HepG2 (cell line): Measurements from ENCODE around the gene PLEKHH1. TPM values are rescaled to one million over a fixed set of nuclear protein-coding genes. Genes with fewer than 3 reads are reported as not detected.

Experiments
- IRX3 ChIP-seq: sonication (generic); formaldehyde crosslinking; IDR thresholded peaks from 2 replicates; pipeline ENCODE4 v1.8.1; 2023; ENCODE audit warnings: mild to moderate bottlenecking, low read depth, missing genetic modification reagents, borderline replicate concordance
- JDP2 ChIP-seq: sonication (generic); formaldehyde crosslinking; IDR thresholded peaks from 2 replicates; pipeline ENCODE4 v1.8.1; 2022; ENCODE audit warnings: missing genetic modification reagents, borderline replicate concordance
- KDM5B ChIP-seq: sonication (generic); formaldehyde crosslinking; IDR thresholded peaks from 2 replicates; pipeline ENCODE4 v1.4.0; 2020; ENCODE audit warnings: missing genetic modification reagents, mild to moderate bottlenecking, borderline replicate concordance
- MAFG ChIP-seq: sonication (generic); formaldehyde crosslinking; IDR thresholded peaks from 2 replicates; pipeline ENCODE4 v1.5.1; 2020; ENCODE audit warnings: mild to moderate bottlenecking, missing genetic modification reagents
- MED1 ChIP-seq: sonication (generic); formaldehyde crosslinking; IDR thresholded peaks from 2 replicates; pipeline ENCODE4 v1.4.0; 2020; ENCODE audit warnings: missing genetic modification reagents
- PHF8 ChIP-seq: sonication (generic); formaldehyde crosslinking; IDR thresholded peaks from 2 replicates; pipeline ENCODE4 v1.5.0; 2020; ENCODE audit warnings: missing genetic modification reagents
- SKI ChIP-seq: fragments of 450-650 bp; IDR thresholded peaks from one replicate; pipeline ENCODE4 v1.6.1; 2018; ENCODE audit warnings: mild to moderate bottlenecking; ENCODE audit not compliant: partially characterized antibody
- SMAD3 ChIP-seq: sonication (generic); formaldehyde crosslinking; IDR thresholded peaks from 2 replicates; pipeline ENCODE4 v1.4.0; 2020; ENCODE audit warnings: missing genetic modification reagents
- SP1 ChIP-seq, 2 experiments: fragments of 450-650 bp in 1 of 2; sonication (generic) in 1 of 2; formaldehyde crosslinking in 1 of 2; IDR thresholded peaks; 2 replicates each; pipeline versions ENCODE4 v1.4.0 to v1.6.1; 2016 to 2020; ENCODE audit warnings: missing genetic modification reagents in 1 of 2
- TBX2 ChIP-seq: sonication (generic); formaldehyde crosslinking; IDR thresholded peaks from 2 replicates; pipeline ENCODE4 v1.5.0; 2020; ENCODE audit warnings: missing genetic modification reagents, mild to moderate bottlenecking, borderline replicate concordance
- ZNF567 ChIP-seq: sonication (generic); formaldehyde crosslinking; IDR thresholded peaks from 2 replicates; pipeline ENCODE4 v1.8.1; 2023; ENCODE audit warnings: mild to moderate bottlenecking, missing genetic modification reagents, borderline replicate concordance
- polyA plus RNA-seq, 8 experiments: library from polyadenylated mRNA; depleted of rRNA in 3 of 8; stranded (reverse) in 7 of 8; unstranded in 1 of 8; fragments of >200 nt; fragmentation: Illumina TruSeq in 4 of 8; extraction: Trizol in 4 of 8; gene quantifications; 2 replicates each; pipeline versions ENCODE4 v1.2.1 to v1.2.3, GENCODE V29; 2011 to 2016; ENCODE audit warnings: low read depth in 4 of 8, missing spikeins in 1 of 8, mixed read lengths in 1 of 8; ENCODE audit not compliant: insufficient read depth in 1 of 8
- total RNA-seq, 5 experiments: library from RNA; depleted of rRNA; stranded (reverse); fragments of >200 nt; fragmentation: Illumina TruSeq; extraction: Trizol; gene quantifications; 2 replicates each; pipeline ENCODE4 v1.2.3, GENCODE V29; 2016; ENCODE audit warnings: low read depth in 1 of 5
- TF ChIP-seq, protein P1 (sequence below): sonication (generic); formaldehyde crosslinking; IDR thresholded peaks from 2 replicates; pipeline ENCODE4 v1.5.0; 2020; ENCODE audit warnings: missing genetic modification reagents
- TF ChIP-seq, protein P2 (sequence below), 2 experiments: fragments of 450-650 bp in 1 of 2; sonication (generic) in 1 of 2; formaldehyde crosslinking; IDR thresholded peaks; 2 replicates each; pipeline versions ENCODE4 v1.5.0 to v1.8.0; 2020 to 2022; ENCODE audit warnings: mild to moderate bottlenecking in 1 of 2, missing genetic modification reagents in 1 of 2
- TF ChIP-seq, protein P3 (sequence below): sonication (generic); formaldehyde crosslinking; IDR thresholded peaks from 2 replicates; pipeline ENCODE4 v1.4.0; 2020; ENCODE audit warnings: mild to moderate bottlenecking, missing genetic modification reagents

PLEKHH1 gene
- total and polyA plus RNA-seq, 2 of the 13 experiments (the other 11 are each of a cell fraction or from before 2014, with no cell fraction given) = 8.6 to 15.8 TPM

DNA sequence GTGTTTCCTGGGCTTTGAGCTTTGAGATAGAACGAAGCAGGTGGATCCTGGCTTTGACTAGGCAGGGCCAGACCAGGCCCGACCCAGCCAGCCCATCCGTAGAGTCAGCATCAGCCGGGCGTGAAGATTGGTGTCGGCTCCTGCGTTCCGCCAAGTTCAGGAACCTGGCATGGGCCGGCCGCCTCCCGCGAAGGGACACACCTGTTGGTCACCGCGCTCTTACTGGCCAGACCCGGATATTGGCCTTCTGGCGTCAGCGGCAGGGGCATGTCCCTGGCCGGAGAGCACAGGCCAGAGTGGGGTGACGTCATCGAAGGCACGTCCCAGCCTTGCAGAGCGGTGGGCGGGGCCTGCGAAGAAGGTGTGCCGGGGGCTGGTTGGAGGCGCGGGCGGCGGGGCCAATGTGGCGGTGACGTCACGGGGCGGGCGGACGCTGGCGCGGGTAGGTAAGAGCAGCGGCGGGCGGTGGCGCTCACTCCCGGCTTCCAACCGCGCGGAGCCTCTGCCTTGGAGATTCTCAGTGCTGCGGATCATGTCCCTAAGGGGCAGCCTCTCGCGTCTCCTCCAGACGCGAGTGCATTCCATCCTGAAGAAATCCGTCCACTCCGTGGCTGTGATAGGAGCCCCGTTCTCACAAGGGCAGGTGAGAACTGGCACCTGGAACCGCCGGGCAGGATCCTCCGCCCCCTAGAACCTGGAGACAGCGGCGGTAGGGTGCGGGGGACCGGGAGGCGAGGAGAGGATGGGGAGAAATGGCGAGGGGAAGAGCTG lies 86.5 kb downstream of the PLEKHH1 start, which contains the start of gene ARG2 (continued):
- TF ChIP-seq, protein P1, sequence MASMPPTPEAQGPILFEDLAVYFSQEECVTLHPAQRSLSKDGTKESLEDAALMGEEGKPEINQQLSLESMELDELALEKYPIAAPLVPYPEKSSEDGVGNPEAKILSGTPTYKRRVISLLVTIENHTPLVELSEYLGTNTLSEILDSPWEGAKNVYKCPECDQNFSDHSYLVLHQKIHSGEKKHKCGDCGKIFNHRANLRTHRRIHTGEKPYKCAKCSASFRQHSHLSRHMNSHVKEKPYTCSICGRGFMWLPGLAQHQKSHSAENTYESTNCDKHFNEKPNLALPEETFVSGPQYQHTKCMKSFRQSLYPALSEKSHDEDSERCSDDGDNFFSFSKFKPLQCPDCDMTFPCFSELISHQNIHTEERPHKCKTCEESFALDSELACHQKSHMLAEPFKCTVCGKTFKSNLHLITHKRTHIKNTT = no peak
- TF ChIP-seq IRX3 (CRISPR knock-in tag) (no peak), MED1 (peak; percentile 57; the same call in 1 of the 2 replicates), SKI (peak; percentile 22), KDM5B (CRISPR knock-in tag) (peak; percentile 80; the same call in 1 of the 2 replicates), JDP2 (CRISPR knock-in tag) (no peak), ZNF567 (CRISPR knock-in tag) (peak; percentile 30; the same call in 1 of the 2 replicates), PHF8 (peak; percentile 56; the same call in 1 of the 2 replicates), SMAD3 (CRISPR knock-in tag) (no peak), SP1 (IDR thresholded peaks at IDR 0.05) (no peak), SP1 (CRISPR knock-in tag; IDR thresholded peaks at IDR 0.05) (peak; percentile 91), TBX2 (peak; percentile 84), MAFG (CRISPR knock-in tag) (no peak)
- TF ChIP-seq, protein P2, sequence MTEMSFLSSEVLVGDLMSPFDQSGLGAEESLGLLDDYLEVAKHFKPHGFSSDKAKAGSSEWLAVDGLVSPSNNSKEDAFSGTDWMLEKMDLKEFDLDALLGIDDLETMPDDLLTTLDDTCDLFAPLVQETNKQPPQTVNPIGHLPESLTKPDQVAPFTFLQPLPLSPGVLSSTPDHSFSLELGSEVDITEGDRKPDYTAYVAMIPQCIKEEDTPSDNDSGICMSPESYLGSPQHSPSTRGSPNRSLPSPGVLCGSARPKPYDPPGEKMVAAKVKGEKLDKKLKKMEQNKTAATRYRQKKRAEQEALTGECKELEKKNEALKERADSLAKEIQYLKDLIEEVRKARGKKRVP (CRISPR knock-in tag; IDR thresholded peaks at IDR 0.05) = peak in 1 of 2 experiments; percentile 61; a peak in 1 of 4 replicates
- TF ChIP-seq, protein P3, sequence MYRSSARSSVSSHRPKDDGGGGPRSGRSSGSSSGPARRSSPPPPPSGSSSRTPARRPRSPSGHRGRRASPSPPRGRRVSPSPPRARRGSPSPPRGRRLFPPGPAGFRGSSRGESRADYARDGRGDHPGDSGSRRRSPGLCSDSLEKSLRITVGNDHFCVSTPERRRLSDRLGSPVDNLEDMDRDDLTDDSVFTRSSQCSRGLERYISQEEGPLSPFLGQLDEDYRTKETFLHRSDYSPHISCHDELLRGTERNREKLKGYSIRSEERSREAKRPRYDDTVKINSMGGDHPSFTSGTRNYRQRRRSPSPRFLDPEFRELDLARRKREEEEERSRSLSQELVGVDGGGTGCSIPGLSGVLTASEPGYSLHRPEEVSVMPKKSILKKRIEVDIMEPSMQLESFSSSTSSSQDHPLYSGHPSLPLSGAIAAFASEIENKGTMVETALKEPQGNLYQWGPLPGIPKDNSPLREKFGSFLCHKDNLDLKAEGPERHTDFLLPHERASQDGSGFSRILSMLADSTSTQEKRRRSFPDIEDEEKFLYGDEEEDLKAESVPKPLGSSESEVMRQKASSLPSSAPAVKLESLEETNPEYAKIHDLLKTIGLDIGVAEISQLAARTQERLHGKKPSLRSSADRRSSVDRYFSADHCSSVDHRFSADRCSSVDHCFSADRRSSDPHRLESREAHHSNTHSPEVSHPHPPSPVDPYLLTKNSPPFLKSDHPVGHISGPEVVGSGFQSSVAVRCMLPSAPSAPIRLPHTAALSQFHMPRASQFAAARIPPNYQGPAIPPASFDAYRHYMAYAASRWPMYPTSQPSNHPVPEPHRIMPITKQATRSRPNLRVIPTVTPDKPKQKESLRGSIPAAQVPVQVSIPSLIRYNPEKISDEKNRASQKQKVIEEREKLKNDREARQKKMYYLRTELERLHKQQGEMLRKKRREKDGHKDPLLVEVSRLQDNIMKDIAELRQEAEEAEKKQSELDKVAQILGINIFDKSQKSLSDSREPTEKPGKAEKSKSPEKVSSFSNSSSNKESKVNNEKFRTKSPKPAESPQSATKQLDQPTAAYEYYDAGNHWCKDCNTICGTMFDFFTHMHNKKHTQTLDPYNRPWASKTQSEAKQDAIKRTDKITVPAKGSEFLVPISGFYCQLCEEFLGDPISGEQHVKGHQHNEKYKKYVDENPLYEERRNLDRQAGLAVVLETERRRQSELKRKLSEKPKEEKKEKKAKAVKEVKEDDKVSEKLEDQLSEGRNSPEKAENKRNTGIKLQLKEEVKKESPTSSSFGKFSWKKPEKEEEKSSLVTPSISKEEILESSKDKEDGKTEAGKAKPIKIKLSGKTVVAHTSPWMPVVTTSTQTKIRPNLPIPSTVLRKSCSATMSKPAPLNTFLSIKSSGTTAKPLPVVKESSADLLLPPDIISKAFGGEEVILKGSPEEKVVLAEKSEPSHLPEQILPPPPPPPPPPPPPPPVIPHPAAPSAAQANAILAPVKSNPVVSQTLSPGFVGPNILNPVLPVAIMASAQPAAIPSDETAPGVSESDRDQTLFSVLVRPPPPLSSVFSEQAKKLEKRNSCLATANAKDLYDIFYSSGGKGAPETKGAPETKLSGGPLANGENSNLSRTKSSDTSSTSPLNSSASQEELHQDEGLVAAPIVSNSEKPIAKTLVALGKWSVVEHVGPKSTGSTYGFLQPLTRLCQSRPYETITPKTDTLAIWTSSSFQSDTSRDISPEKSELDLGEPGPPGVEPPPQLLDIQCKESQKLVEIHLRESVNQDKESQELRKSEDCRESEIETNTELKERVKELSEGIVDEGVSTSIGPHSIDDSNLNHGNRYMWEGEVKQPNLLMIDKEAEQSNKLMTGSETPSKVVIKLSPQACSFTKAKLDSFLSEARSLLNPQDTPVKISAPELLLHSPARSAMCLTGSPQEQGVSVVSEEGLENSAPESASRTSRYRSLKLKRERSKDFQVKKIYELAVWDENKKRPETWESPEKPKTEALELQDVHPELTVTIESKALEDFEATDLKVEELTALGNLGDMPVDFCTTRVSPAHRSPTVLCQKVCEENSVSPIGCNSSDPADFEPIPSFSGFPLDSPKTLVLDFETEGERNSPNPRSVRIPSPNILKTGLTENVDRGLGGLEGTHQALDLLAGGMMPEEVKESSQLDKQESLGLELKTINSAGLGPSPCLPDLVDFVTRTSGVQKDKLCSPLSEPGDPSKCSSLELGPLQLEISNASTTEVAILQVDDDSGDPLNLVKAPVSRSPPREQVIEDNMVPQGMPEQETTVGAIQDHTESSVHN (CRISPR knock-in tag) = no peak
